Central memory CD8-positive, alpha-beta T cell (primary cell): ENCODE results near the gene ME3.

Source experiments
- ATAC-seq: fragments of 150-1000 bp; cut with Tn5 transposase; replicated peaks from 2 replicates; pipeline ENCODE4 v1.10.0; 2022; ENCODE audit warnings: mild to moderate bottlenecking, moderate FRiP score, moderate number of reproducible peaks; ENCODE audit not compliant: poor library complexity, severe bottlenecking; ENCODE audit errors: extremely low read depth
- DNase-seq, 2 donors: peaks; one replicate each; pipeline ENCODE4 v3.0.0; 2021; ENCODE audit warnings: low spot score in 2 of 2
- H3K27ac Mint-ChIP-seq: one replicate; pipeline ENCODE4 v1.8.0; 2022; ENCODE audit warnings: low read depth, mild to moderate bottlenecking, moderate library complexity, mixed read lengths
- H3K27me3 Mint-ChIP-seq: one replicate; pipeline ENCODE4 v1.8.0; 2022; ENCODE audit warnings: mixed read lengths
- H3K36me3 Mint-ChIP-seq: one replicate; pipeline ENCODE4 v1.8.0; 2022; ENCODE audit warnings: mild to moderate bottlenecking, moderate library complexity, mixed read lengths; ENCODE audit not compliant: insufficient read depth
- H3K4me1 Mint-ChIP-seq: one replicate; pipeline ENCODE4 v1.8.0; 2022; ENCODE audit warnings: mixed read lengths
- H3K4me3 Mint-ChIP-seq: one replicate; pipeline ENCODE4 v1.8.0; 2022; ENCODE audit warnings: mild to moderate bottlenecking, moderate library complexity, mixed read lengths
- H3K9me3 Mint-ChIP-seq: one replicate; pipeline ENCODE4 v1.8.0; 2022; ENCODE audit warnings: mixed read lengths

ME3 gene

GRCh38 chr11:86672007-86672621 is at the start of gene ME3:
ME3 (minus strand) TSS chr11:86672616.
- no peaks in the 10 kb centered on the region for H3K9me3 Mint-ChIP-seq
- H3K4me3 Mint-ChIP-seq = peak within 1 kb of the TSS; percentile 52
- DNase-seq (peak; percentile 18 to 45), ATAC-seq (peak; percentile 86)
- H3K36me3 Mint-ChIP-seq = no peaks in the 10 kb centered on the region
- peaks cover 6% of the 10 kb centered on the region for H3K4me1 Mint-ChIP-seq
- peak within 1 kb of the TSS; percentile 48 for H3K27ac Mint-ChIP-seq
- no peaks in the 10 kb centered on the region for H3K27me3 Mint-ChIP-seq

GRCh38 chr11:86722006-86722405 is 49.6 kb upstream of the ME3 start:
- no peaks in the 10 kb centered on the region for H3K4me1 Mint-ChIP-seq
- H3K9me3 Mint-ChIP-seq = peaks cover 6% of the 10 kb centered on the region
- DNase-seq (no peak), ATAC-seq (no peak)
- H3K36me3 Mint-ChIP-seq = no peaks in the 10 kb centered on the region
- H3K27ac Mint-ChIP-seq = no peak overlapping the region
- H3K4me3 Mint-ChIP-seq = no peak overlapping the region
- H3K27me3 Mint-ChIP-seq = peaks cover 35% of the 10 kb centered on the region

DNA sequence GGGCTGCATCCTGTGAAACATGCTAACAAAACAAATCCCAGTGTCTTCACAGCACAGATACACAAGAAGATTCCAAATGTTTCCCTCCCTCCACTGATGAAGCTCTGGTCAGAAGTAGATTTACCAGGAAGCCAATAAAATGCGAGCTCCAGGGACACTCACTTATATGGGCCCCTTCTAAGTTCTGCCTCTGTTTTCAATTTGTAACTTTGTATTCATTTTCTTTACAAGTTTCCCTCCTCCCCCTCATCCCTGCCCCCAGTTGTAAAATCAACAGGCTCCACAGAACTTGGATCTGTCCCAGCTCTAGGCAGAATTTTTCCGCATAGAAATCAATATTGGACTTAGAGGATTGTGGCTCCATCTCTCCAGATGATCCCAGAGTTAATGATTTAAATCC is 48.1 kb upstream of the ME3 start:
- Mint-ChIP-seq H3K4me1 (no peaks in the 10 kb centered on the region), H3K27ac (no peak overlapping the region), H3K27me3 (peaks cover 35% of the 10 kb centered on the region), H3K36me3 (no peaks in the 10 kb centered on the region), H3K9me3 (peaks cover 6% of the 10 kb centered on the region), H3K4me3 (no peak overlapping the region)
- ATAC-seq (no peak), DNase-seq (no peak)

DNA sequence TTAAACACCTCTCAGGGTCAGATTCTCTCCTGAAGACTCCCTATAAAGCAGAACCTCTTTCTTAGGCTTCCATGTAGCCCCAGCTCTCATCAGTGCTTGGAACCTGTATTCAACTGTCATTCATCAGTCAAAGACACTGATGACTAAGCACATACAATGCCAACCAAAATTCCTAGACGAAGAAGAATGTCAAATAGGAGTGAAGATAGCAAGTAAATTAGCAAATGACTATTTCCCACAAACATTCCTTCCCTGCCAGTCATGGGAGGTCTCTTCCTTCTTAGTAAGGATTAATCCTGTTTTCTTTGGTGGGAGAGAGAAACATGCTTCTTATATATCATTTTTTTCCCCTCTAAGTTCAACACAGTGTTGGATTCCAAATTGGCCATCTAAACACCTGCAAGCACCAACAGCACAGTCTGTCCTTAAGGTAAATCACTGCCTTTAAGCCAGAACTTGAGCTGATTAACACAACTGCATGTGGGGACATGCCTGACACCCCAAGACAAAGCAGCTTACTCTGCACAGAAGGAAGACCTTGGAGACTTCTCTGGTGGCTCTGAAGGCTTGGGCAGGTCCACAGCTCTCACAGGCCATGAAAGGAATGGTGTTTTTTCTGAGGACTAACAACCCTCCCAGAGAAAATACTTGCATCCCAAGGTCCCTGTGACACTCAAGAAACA is 47.5 kb upstream of the ME3 start:
- Mint-ChIP-seq H3K36me3 (no peaks in the 10 kb centered on the region), H3K27ac (no peak overlapping the region), H3K4me1 (no peaks in the 10 kb centered on the region), H3K9me3 (peaks cover 6% of the 10 kb centered on the region), H3K4me3 (no peak overlapping the region), H3K27me3 (peaks cover 35% of the 10 kb centered on the region)
- no peak for ATAC-seq
- no peak for DNase-seq

- ATAC-seq (no peak), DNase-seq (no peak)
- Mint-ChIP-seq H3K36me3 (no peaks in the 10 kb centered on the region), H3K27ac (no peak overlapping the region), H3K4me3 (no peak overlapping the region), H3K4me1 (no peaks in the 10 kb centered on the region), H3K27me3 (peaks cover 35% of the 10 kb centered on the region), H3K9me3 (peaks cover 6% of the 10 kb centered on the region)
These were observed 46.6 kb upstream of the ME3 start for GRCh38 chr11:86718999-86719398.

DNA sequence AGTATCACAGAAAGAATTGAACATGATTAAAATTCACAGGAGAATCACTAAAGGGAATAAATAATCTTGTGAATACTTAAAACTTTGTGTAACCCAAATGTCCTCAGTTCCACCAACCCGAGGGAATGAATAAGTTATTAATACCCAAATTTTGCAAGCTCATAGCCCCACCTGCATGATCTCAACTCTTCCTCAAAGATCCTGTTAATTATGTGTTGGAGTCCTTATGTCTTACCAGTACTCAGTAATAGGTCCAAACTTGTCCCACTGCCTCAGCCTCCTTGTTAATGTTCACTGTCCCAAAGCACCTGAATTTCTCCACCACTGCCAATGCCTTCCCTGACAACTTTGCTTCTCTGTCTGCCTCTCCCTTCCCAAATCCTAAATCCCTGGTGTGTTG is 46.1 kb upstream of the ME3 start:
- Mint-ChIP-seq H3K9me3 (peaks cover 6% of the 10 kb centered on the region), H3K36me3 (no peaks in the 10 kb centered on the region), H3K27ac (no peak overlapping the region), H3K4me3 (no peak overlapping the region), H3K27me3 (peaks cover 35% of the 10 kb centered on the region), H3K4me1 (no peaks in the 10 kb centered on the region)
- no peak for DNase-seq
- ATAC-seq = no peak

DNA sequence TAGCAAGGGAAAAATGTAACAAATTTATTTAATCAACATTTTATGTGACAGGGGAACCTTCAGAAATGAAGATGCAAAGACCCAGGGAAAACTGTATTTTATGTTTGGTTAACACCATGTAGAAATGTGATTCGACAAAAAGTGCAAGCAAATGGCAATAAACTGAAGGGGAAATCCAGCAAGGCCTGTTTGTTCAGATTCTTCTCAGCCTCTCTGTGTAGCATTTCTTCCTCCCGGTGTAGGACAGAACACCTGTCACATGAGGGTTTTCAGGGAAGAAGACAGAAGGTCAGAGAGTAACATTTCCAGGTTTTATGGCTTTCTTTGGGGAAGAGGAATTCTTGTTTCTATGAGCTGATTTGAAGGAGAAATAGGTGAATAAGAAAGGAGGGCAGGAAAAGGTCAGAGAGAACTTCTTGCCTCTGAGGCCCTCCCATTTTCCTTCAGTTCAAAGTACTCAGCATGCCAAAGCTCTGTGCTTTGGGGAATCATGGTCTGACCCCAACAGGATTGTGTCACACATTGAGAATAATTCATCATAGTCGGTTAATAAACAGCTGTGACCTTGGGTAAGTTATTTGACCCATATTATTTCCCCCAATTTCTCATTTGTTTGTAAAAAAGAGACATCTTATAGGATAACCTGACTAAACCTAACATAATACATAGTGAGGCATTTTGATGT is 45.5 kb upstream of the ME3 start:
- H3K27ac Mint-ChIP-seq = no peak overlapping the region
- ATAC-seq (no peak), DNase-seq (no peak)
- no peaks in the 10 kb centered on the region for H3K4me1 Mint-ChIP-seq
- peaks cover 35% of the 10 kb centered on the region for H3K27me3 Mint-ChIP-seq
- H3K4me3 Mint-ChIP-seq = no peak overlapping the region
- H3K36me3 Mint-ChIP-seq = no peaks in the 10 kb centered on the region
- peaks cover under 1% of the 10 kb centered on the region for H3K9me3 Mint-ChIP-seq

DNA sequence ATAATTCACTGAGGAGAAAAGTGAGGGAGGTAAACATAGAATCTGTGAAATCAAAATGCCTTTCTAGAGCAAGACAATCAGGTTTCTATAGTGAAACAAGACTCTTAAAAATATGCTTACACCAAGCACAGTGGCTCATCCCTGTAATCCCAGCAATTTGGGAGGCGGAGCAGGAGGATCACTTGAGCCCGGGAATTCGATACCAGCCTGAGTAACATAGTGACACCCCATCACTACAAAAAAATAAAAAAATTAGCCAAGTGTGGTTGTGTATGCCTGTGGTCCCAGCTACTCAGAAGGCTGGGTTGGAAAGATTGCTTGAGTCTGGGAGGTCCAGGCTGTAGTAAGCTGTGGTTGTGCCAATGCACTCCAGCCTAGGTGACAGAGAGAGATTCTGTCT is 43.2 kb upstream of the ME3 start:
- no peaks in the 10 kb centered on the region for H3K9me3 Mint-ChIP-seq
- no peak for ATAC-seq
- peaks cover 23% of the 10 kb centered on the region for H3K27me3 Mint-ChIP-seq

GRCh38 chr11:86713552-86713951 is 41.1 kb upstream of the ME3 start:
- no peak for DNase-seq
- Mint-ChIP-seq H3K36me3 (no peaks in the 10 kb centered on the region), H3K27ac (no peak overlapping the region), H3K4me3 (no peak overlapping the region), H3K9me3 (peaks cover 9% of the 10 kb centered on the region), H3K4me1 (no peaks in the 10 kb centered on the region), H3K27me3 (peaks cover 12% of the 10 kb centered on the region)
- ATAC-seq = no peak

More for the DNA sequence above, 43.2 kb upstream of the ME3 start:
- H3K27ac Mint-ChIP-seq = no peak overlapping the region
- H3K4me3 Mint-ChIP-seq = no peak overlapping the region
- no peak for DNase-seq
- no peaks in the 10 kb centered on the region for H3K4me1 Mint-ChIP-seq
- no peaks in the 10 kb centered on the region for H3K36me3 Mint-ChIP-seq

- ATAC-seq (no peak), DNase-seq (no peak)
- no peaks in the 10 kb centered on the region for H3K36me3 Mint-ChIP-seq
- no peak overlapping the region for H3K4me3 Mint-ChIP-seq
- H3K4me1 Mint-ChIP-seq = no peaks in the 10 kb centered on the region
- H3K27me3 Mint-ChIP-seq = peaks cover 32% of the 10 kb centered on the region
- peaks cover 9% of the 10 kb centered on the region for H3K9me3 Mint-ChIP-seq
- H3K27ac Mint-ChIP-seq = no peak overlapping the region
These were observed 38.5 kb upstream of the ME3 start for GRCh38 chr11:86710936-86711335.

GRCh38 chr11:86708669-86709068 is 36.3 kb upstream of the ME3 start:
- no peaks in the 10 kb centered on the region for H3K36me3 Mint-ChIP-seq
- H3K4me1 Mint-ChIP-seq = no peaks in the 10 kb centered on the region
- H3K9me3 Mint-ChIP-seq = peaks cover 9% of the 10 kb centered on the region
- peaks cover 55% of the 10 kb centered on the region for H3K27me3 Mint-ChIP-seq
- DNase-seq = no peak
- no peak overlapping the region for H3K4me3 Mint-ChIP-seq
- no peak overlapping the region for H3K27ac Mint-ChIP-seq
- no peak for ATAC-seq

DNA sequence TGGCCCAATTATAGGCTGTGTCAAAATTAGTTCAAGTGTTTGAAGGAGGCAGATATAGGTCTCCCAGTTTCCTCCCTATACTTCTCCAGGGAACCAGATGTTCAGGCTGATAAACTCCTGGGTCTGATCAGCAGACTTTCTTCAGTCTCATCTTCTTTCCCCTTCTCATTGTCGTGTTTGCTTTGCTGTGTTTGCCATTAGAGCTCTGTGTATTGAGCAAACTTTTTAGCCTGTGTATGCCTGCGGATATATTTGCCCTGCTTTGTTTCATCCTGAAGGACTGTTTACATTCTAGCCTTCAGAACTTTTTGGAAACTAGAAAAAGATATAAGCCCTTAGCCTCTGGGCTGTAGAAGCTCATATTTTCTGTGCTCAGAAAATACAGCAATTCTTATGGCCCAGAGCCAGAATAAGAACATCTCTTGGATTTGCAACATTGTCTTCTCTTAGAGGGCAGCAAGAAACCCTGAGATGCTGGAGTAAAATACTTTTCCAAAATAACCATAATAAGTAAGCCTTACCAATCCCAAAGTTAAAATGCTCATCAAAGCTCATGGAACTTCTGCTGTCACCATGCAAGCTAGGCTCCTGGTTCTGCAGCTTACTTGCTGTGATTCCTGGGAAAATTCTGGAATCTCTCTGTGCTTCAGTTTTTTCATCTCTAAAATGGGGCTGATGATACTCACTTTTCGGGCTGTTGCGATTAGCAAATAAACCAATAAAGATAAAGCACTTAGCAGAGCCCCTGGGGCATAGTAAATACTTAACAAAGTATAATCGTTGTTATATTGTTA is 34.1 kb upstream of the ME3 start:
- H3K27me3 Mint-ChIP-seq = peaks cover 57% of the 10 kb centered on the region
- no peak overlapping the region for H3K4me3 Mint-ChIP-seq
- no peaks in the 10 kb centered on the region for H3K4me1 Mint-ChIP-seq
- DNase-seq (no peak), ATAC-seq (no peak)
- H3K27ac Mint-ChIP-seq = no peak overlapping the region
- H3K9me3 Mint-ChIP-seq = peaks cover 9% of the 10 kb centered on the region
- no peaks in the 10 kb centered on the region for H3K36me3 Mint-ChIP-seq
